IPS-NIHi11 (cell line): ENCODE results near the gene NCOR2.
A peak's percentile ranks its signal among the peaks of the same experiment; 100 is the strongest.

Source experiments
- DNase-seq: peaks from one replicate; pipeline ENCODE4 v3.0.0; 2012; ENCODE audit warnings: mixed read lengths, low spot score

NCOR2 gene

GRCh38 chr12:124559182-124560017 lies 8.0 kb downstream of the NCOR2 start:
- no peak for DNase-seq

DNA sequence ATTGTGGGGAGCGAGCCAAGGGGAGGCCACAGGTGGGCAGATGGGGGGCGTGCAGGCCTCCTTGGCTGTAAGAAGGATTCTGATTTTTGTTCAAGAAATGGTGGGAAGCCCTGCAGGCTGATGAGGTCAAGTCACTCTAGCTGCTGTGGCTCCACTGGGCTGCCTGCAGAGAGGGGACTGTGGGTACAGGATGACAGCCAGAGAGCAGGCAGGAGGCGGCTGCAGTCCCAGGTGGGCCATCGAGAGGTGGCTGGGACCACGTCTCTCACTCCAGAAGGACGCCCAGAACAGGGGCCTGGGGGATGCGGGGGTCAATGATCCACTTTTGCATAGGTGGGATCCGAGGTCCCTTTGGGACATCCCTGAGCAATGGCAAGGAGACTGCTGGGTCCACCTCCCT lies 9.1 kb downstream of the NCOR2 start:
- DNase-seq = no peak

DNA sequence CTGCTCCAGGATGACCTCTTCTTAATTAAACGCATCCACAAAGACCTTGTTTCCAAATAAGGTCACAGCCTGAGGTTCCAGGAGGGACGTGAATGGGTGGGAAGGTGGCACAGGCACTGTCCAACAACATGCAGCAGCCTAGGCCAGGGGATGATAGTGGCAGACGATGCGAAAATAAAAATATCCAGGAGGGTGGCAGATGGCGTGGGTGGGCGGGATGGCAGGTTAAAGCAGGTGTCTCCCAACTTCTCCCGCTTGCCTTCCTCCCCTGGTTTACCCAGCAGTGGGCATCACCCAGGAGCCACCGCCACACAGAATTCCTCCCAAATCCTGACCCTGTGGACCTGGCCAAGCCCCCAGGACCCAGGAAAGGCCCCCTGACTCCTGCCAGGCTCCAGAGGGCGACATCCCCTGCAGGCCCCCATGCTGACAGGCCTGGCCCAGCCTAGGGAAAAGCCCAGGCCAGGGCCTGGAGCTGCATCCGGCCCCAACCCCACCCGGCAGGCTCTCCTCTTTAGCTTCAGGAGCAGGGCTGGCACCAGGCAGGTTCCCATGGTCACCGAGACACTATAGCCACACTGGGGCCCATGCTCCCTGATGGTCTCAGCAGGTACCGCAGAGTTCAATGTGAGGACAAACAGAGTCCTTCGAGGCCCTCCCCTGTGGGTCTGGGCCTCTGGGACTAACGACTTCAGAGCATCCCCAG lies 9.7 kb downstream of the NCOR2 start:
- peak; percentile 61 for DNase-seq

DNA sequence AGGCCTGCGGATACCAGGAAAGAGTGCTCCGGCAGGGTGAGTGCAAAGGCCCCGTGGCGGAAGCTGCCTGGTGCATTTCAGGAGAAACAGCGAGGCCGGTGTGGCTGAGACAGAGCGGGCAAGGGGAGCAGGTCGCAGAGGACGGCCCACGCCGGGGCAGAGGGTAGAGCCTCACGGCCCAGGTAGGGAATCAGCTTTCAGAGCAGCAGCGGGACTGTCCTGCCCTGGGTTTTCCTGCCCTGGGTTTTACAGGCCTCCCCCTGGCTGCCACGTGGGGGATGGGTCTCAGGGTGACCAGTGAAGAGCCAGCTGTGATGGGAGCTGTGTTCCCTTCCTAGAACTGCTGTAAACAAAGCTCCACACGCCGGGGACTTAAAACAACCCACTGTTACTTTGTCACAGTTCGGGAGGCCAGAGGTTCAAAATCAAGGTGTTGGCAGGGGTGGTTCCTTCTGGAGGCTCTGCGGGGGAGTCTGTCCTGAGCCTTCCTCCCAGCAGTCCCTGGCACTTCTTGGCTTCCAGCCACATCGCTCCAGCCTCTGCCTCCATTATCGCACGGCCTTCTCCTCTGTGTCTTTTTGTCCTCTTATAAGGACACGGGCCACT lies 10.4 kb downstream of the NCOR2 start:
- DNase-seq = no peak

- DNase-seq = no peak
Observed at GRCh38 chr12:124556074-124556466, 11.3 kb downstream of the NCOR2 start.

DNA sequence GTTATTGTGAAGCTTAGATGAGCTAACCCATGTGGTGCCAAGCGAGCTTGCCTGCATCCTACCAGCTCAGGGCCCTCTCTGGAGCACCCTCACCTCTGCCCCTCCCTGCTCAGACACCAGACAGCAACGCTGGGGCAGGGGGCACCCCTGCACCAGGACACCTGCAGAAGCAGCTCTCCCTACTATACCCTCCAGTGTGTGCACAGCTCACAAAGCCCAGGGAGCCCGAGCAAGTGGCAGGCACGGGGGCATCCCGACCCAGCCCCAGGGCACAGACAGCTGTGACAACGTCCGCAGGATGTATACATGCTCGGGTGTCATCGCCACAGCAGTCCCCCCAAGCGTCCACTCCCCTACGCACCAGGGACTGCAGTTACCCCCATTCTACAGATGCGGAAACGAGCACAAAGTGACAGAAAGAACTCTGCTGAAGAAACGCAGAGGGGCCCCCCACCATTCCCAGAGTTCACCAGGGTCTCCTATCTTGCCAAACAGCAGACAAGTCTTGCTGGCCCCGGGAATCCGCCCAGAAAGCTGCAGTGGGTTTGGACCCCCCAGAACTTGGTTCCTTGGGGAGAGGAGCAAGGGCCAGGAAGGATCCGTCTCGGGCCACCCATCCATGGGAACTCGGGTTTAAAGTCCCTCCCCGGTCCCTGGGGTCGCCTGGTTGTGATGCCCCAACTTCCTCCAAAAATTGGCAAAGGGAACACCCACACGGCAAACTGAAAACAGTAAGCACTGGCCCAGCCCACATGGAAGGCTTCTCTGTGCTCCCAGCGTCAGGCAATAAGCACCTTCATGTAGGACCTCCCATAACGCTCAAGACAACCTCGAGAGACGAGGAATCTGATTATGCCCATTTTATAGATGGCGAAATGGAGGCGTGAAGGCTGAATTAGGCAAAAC lies 12.0 kb downstream of the NCOR2 start:
- no peak for DNase-seq

DNA sequence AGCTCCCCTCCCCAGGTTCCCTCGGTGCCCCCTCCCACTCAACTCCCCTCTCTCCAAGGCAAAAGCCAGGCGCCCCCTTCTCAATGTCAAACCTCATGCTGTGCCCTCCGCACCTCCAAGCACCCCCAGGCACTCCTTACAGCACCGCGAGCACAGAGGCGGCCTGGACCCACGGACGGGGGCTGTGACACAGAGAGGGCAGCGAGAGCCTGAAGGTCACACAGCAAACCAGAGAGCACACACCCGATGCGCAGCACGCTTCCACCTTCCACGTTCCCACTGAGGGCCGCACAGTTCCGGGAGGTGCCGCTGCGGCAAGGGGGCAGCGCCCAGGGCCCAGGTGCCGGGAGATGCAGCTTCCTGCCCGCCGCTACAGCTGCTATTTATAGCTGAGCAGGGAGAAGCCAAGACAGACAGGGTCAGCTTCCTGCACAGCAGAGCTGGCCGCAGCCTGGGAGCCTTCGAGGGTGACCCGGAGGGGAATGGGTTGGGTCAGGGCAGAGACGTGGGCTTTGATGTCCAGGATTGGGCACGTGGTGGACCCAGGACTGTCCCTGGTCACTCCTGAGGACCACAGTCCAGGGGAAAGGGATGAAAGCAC lies 12.9 kb downstream of the NCOR2 start:
- no peak for DNase-seq

GRCh38 chr12:124553862-124554428 lies 13.5 kb downstream of the NCOR2 start:
- no peak for DNase-seq

GRCh38 chr12:124551268-124552144 lies 15.9 kb downstream of the NCOR2 start:
- DNase-seq = peak; percentile 76

GRCh38 chr12:124550123-124551089 lies 17.0 kb downstream of the NCOR2 start:
- DNase-seq = no peak

GRCh38 chr12:124549629-124550028 lies 17.8 kb downstream of the NCOR2 start:
- no peak for DNase-seq

DNA sequence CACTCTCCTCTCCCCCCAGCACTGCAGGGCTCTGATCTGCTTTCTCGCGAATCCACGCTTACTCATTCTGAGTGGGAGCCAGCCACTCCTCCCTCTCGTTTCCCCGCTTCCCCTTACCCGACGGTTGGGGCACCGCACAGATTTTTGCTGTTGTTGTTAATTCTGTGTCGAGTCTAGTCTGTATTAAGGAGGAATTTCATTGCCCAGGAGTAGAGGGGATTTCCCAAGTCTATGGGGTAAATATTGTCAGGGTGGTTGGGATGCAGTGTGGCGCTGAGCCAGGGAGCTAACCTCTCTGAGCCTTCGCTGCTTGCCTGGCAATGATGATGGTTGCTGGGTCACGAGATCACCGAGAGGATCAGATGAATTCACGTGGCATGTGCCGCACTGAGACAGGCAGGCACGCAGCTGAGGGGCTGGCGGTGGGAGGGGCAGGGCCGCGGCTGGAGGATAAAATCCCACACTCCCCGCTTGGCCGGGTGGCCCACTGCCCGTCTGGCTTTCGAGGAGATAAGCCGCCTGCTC lies 18.5 kb downstream of the NCOR2 start:
- DNase-seq = no peak

DNA sequence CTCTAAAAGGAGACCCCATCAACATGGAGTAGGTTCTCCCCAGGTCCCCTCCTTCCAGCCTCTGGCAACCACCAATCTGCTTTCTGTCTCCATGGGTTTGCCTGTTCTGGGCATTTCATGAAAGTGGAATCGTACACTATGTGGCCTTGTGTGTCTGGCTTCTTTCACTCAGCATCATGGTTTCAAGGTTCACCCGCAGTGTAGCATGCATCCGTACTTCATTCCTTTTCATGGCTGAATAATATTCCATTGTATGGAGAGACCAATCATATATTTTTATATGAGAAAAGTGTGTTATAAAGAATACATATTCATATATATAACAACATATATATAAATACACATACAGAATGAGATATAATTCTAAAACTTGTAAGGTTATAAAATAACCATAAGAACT lies 19.8 kb downstream of the NCOR2 start:
- DNase-seq = no peak

- DNase-seq = no peak
Observed at GRCh38 chr12:124545508-124546418, 21.6 kb downstream of the NCOR2 start.

DNA sequence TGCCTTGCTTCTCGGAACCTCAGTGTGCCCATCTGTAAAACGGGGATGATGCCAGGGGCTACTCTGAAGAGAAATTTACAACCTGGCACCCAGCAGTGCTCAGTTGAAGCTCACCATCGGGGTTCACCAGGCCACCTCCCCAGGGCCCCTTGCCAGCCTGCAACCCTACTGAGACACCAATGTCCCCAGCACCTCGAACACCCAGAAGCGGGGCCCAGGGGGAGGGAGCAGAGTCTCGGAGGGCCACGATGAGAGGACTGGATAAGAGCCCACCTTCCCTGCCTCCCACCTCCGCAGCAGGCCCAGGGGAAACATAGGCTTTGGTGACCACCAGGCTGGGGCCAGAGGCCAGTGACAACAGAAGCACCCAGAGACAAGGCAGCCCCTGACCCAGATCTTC lies 22.4 kb downstream of the NCOR2 start:
- no peak for DNase-seq

DNA sequence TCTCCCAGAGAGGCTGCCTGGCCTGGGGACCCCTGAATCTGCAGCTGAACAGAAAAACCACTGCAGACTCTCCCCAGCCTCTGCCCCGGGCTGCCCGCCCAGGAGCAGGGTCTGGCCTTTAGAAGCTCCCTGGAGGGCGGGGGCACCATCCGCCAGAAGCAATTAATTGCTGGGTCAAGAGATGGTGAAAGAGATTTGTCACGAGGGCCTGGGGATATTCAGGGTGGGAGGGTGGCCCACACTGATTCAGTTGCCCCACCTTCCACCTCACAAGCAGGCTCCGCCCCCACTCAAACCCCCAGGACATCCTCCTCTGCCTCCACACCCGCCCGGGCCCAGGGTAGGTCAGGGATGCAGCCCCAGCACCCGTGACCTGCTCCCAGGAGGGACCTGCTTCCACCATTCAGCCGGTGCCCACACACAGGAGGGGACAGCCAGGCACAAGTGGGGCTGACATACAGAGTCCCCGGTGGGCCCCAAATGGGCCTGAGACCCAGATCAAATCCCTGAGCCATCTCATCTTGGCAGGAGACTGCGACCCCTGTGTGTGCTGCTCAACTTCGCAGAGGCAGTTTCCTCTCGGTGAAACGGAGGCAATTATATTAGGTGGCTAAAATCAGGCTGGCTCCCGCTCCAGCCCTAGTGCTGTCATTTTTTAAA lies 23.0 kb downstream of the NCOR2 start:
- no peak for DNase-seq
